GM12878 (cell line): ENCODE results near the gene TXN2.

Experiments
- CTCF ChIP-seq, 3 experiments: IDR thresholded peaks in 2 of 3; conservative IDR thresholded peaks in 1 of 3; 2 replicates each; pipeline ENCODE4 v1.5.1; 2011; ENCODE audit warnings: low read depth in 3 of 3, low read length in 3 of 3, mild to moderate bottlenecking in 3 of 3, control low read depth in 2 of 3, moderate library complexity in 2 of 3, inconsistent platforms in 1 of 3, mixed read lengths in 1 of 3; ENCODE audit not compliant: control insufficient read depth in 2 of 3, insufficient read depth in 1 of 3; ENCODE audit errors: extremely low read depth in 1 of 3
- NKRF ChIP-seq: fragments of 450-650 bp; conservative IDR thresholded peaks from 2 replicates; pipeline ENCODE4 v1.6.1; 2017; ENCODE audit warnings: mild to moderate bottlenecking, moderate library complexity
- SP1 ChIP-seq: IDR thresholded peaks from one replicate; pipeline ENCODE4 v1.6.1; 2011; ENCODE audit warnings: low read depth, low read length
- ZNF274 ChIP-seq: IDR thresholded peaks from one replicate; pipeline ENCODE4 v1.8.0; 2011; ENCODE audit not compliant: insufficient read length, insufficient read depth

GRCh38 chr22:36449596-36450175 lies 31.8 kb downstream of the TXN2 start:
- TF ChIP-seq SP1 (no peak), ZNF274 (no peak), NKRF (no peak), CTCF (IDR thresholded peaks at IDR 0.05 in 2 of 3, conservative IDR thresholded peaks at IDR 0.05 in 1 of 3; ENCODE audit: control insufficient read depth in 2 of 3, extremely low read depth in 1 of 3, insufficient read depth in 1 of 3, low read depth in 3 of 3, low read length in 3 of 3) (no peak)
